NCI-H2227 (cell line): ENCODE measurements around the gene PTTG1IP2.
"Not testable (repeated sequence)": the region's sequence is repeated elsewhere in the genome, so short reads cannot be mapped to it uniquely, and the experiment has no call there.

Source experiments
- DNase-seq: peaks from one replicate; lab custom pipeline; 2025; ENCODE audit not compliant: unreplicated experiment; lab: John Stamatoyannopoulos, UW

Gene PTTG1IP2

DNA sequence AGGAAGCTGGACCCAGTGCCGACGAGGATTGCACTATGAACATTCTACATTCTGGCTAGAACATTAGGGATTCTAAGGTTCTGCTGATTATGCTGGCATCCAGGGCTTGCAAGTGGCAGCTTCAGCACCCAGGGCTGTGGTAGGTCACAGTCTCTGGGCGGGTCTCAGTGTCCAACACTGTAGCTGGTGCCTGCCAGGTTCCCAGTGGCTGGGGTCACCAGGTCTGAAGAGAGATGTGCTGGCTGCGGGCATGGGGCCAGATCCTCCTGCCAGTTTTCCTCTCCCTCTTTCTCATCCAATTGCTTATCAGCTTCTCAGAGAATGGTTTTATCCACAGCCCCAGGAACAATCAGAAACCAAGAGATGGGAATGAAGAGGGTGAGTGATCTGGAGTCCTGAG, at the start of gene PTTG1IP2:
Gene PTTG1IP2 (plus strand): TSS at position 86 of the 400 bp plus-strand sequence. CDS start 148 bp downstream, at position 234.
- DNase-seq: no peak

DNA sequence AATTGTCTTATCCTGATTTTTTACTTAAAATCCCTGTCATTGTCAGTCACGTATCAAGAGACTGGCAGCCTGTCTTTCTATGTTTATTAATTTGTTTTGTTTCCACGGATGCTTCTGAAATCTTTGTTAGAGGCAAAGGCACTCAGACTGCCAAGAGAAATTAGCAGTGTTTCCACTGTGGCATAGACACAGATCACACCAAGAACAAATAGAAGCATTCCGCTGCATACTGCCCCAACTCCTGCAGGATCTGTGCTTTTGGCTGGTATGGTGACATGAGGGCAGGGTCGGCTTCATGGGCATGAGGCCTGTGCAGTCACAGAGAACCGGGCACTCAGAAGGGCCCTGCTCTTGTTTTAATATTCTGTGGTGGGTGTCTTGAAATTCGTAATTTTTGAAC, 47.8 kb upstream of the PTTG1IP2 start:
- no peak for DNase-seq

- DNase-seq: no peak
These were observed 44.7 kb upstream of the PTTG1IP2 start for GRCh38 chr7:90424720-90425119.

- no peak for DNase-seq
These were observed 44.1 kb upstream of the PTTG1IP2 start for GRCh38 chr7:90425376-90425775.

DNA sequence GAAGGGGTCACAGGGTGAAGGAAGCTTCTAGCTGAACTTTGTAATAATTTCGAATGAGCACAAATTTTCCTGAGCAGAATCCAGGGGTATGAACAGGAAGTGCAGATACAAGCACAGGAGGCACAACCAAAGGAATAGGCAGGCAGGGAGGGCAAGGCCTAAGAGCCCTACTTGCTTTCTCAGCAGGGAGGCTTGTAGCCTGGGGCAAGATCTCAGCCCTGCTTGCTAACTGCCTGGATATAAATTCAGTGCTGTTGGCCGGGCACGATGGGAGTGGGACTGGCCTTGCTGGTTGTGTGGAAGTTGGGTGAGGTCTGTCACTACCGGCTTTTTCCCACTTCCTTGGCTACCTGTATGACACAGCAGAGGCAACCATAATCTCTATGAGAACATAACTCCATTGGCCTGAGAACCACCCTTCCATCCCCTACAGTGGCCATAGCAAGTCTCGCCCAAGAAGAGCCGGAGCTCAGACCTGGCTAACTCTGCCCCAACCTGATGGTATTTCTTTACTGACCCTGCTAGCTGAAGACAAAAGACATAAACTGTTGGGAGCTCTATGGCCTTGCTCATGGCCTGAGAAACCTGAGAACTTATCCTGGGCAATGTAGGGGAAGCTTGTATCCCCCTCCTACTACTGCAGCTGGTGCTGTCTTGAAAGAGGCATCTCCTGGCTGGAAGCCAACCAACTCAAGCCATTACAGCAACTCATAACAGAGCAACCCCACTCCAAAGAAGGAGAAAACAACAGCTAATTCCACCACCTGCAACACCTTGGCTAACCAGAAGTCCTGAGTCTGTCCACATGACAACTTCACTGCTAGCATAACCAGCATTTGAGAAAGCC, 38.6 kb upstream of the PTTG1IP2 start:
- DNase-seq: no peak

GRCh38 chr7:90432752-90433151, 36.7 kb upstream of the PTTG1IP2 start:
- DNase-seq: no peak

GRCh38 chr7:90433221-90433620, 36.2 kb upstream of the PTTG1IP2 start:
- DNase-seq: no peak

DNA sequence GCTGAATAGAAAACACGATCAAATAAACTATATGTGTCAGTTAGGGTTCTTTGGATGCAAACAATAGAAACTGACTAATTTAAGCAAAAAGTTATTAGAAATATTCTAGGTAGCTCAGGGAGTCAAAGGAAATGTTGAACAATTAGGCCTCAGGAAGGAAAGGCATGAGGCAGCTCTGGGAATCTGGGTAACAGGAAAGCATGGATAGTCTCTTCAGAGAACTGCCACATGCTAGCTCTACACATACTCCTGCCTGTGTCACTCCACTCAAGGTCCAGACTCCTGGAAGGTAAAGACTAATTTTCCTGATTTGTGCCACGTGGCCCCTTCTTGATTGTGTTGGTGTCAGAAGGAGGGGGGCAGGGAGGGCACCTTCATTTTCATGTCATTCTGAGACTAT, 23.8 kb upstream of the PTTG1IP2 start:
- DNase-seq: no peak

DNA sequence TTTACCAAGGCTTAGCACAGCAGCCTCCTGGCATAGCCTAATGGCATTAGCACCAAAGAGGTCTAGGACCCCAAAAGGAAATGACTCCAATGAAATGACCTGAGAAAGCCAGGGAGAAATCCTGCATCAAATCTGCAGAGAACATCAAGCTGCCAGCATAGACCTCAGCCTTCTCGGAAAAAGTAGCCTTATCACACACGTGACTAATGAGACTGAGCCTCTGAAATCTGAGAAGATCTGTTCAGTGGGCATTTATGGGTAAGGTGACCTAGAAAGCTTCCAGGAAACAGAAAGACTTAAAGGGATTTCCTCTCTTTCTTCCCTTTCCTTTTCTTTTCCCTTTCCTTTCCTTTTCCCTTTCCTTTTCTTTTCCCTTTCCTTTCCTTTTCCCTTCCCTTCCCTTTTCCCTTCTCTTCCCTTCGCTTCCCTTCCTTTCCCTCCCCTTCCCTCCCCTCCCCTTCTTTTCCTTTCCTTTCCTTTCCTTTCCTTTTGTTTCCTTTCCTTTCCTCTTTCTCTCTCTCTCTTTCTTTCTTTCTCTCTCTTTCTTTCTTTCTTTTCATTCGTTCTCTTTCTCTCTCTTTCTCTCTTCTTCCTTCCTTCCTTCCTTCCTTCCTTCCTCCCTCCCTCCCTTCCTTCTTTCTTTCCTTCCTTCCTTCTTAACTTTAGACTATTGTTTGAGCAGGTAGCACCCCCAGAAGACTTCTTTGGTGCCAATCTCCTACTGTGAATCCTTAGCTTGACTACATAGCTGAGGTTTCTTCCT, 23.1 kb upstream of the PTTG1IP2 start:
- no peak for DNase-seq

DNA sequence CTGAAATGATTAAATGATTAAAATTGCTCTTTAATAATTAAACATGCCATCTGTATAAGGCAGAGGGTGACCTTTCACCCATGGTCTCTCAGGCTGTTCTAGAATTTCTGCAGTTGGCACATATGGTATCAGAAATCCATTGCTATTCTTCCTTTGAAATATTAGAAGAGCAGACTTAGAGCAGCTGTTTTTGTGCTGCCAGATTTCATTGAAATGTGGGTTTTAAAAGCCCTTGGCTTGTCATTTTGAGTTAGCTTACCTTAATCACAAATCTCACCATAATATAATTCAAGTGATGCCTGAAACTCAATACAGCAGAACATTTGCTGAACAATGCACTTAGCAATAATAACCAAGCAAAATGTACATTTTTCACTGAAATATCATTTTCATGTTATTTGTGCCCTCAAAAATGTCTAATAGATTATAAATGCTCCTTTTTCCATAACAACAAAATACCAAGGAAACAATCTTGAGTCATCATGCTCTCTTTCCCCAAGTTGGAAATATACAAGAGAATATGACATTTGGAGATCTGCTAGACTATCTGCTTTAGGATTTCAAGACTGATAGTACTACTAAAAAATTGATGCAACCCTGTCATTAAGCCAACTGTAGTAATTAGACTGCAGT, 16.1 kb upstream of the PTTG1IP2 start:
- DNase-seq: no peak

DNA sequence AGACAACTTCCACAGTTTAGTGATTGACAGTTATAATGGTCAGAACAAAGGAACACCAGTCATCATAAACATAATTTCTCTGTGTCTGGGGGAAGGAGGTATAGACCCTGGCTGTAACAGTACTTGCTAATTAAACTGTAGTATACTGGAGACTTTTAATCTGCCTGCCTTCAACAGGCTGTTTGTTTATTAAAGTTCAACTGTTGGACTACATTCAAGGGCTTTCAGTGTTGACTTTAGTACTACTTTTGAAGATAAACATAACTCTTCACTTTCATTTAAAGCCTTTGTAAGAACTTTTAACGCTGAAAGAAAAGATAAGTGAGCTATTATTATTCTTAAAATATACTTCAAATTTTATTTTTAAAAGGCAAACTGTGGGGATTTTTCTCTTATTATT, 15.5 kb upstream of the PTTG1IP2 start:
- no peak for DNase-seq

DNA sequence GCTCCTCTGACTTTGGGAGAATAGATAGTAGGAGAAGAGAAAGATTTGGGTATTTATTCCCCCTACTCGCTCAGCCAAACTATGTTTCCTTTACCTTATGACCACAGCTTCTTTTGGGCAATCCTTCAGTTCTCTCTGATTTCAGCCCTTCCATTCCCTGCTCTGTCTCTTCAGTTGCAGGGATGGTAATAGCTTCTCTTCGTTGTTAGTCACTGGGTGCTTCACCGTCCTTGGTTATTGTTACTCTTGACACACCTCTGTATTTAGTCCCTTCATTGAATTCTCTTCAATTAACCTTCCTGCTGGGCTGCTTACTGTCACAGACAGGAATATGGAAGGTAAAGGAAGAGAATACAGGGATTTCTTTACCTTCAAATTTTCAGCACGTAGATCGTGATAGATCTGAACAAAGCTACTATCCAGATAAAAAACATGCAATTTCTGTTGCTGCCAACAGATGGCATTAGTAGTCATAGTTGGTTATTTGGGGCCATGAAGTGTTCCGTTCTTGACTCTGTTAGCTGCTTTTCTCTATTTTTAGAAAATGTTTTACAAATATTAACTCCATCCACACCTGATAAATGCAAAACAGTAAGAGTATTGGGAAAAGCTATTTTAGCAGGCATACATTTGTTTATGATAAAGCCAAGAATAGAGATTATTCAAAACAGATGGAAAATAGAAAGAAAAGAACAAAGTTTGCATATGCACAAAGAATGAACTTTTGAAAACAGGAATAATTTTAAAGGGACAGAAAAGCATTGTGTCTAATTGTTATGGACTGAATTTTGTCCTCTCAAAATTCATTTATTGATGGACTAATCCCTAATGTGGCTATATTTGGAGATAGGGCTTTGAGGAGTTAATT, 14.0 kb upstream of the PTTG1IP2 start:
- peak; percentile 49 for DNase-seq

GRCh38 chr7:90458104-90458503, 11.3 kb upstream of the PTTG1IP2 start:
- DNase-seq: no peak

DNA sequence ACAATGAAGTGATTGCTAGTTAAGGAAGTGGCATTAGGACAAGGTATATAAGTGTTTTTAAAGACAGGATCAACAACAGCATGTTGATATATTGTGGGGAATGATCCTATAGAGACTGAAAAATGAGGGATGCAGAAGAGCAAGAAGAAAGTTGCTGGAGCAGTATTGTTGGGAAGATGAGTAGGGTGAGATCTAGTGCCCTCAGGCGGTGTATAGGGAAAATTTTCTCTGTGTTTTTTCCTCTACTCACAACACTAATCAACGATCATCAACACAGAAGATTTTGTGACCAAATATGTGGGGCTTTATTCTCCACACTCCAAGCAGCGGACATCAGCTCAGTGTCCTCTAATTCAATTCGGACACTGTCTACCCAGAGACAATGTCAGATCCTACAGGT, 9.6 kb upstream of the PTTG1IP2 start:
- no peak for DNase-seq

- DNase-seq: no peak
These were observed 8.2 kb upstream of the PTTG1IP2 start for GRCh38 chr7:90461219-90461618.

GRCh38 chr7:90463151-90463628, 6.2 kb upstream of the PTTG1IP2 start:
- DNase-seq: not testable (repeated sequence)

DNA sequence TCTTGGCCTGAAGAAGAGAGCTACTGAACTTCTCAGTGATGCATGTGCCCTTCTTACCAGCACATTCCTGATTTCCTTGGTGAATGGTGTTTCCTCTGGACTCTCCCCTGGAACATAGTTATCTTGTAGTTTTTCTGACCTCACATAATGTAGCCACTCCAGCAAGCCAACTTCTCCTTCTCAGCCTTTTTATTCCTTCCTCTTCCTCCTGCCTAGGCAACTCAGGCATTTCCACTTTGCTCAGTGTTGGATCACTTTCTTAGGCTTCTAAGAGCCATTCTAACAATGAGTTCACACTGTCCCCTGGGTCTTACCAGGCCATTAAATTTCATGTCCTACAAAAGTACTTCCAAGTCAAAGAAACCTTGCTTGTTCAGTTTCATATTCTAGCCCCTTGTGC, 3.6 kb upstream of the PTTG1IP2 start:
- DNase-seq: no peak

GRCh38 chr7:90472805-90473540, 3.5 kb downstream of the PTTG1IP2 start:
- DNase-seq: no peak

DNA sequence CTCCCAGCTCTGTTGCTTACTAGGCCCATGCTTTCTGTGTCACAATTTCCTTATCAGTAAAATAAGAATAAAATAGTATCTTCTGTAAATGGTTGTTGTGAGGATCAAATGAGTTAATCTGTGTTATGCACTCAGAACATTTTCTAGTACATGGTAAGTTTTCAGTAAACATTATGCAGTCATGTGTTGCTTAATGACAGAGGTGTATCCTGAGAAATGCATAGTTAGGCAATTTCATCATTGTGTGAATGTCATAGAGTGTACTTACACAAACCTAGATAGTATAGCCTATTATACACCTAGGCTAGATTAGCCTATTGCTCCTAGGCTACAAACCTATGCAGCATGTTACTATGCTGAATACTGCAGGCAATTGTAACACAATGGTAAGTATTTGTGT, 4.4 kb downstream of the PTTG1IP2 start:
- DNase-seq: no peak
